ENCODE data around the gene SRMS. TPM values are rescaled to one million over a fixed set of nuclear protein-coding genes. Genes with fewer than 3 reads are reported as not detected.

Gene SRMS
- total RNA-seq, 1 donor from 2014 or later, result not detected

DNA sequence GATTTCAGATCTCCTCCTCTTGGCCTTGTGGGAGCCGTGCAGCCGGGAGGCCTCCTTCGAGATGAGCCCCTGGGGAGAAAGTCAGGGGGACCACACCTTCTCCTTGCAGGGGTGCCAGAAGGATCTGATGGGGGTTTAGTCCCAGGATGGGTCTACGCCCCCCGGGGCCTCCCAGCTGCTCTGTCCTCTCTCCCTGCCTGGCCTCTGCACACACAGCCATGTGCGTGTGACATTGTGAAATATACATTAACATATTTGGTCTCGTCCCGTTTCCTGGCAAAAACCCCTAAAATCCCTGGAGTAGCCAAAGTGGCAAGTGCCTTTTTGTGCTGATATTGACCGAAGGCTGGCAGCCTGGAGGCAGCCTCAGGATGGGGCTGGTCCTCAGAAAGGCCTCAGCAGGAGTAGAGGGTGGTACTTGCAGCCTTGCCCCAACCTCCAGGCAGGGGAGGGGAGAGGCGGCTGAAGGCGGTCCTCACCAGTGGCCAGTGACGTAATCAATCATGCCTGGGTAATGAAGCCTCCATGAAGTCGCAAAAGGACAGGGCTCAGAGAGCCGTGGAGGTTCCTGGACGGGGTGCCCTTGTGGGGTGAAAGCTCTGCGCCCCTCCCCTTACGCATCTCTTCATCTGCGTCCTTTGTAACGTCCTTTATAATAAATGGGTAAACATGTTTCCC is 31.6 kb upstream of the SRMS start:
- intact Hi-C loops (cut with micrococcal nuclease), result loop anchor here (10.0 kb wide), 1 partner anchor 46 kb away; the partner anchor contains the start of gene GMEB2

DNA sequence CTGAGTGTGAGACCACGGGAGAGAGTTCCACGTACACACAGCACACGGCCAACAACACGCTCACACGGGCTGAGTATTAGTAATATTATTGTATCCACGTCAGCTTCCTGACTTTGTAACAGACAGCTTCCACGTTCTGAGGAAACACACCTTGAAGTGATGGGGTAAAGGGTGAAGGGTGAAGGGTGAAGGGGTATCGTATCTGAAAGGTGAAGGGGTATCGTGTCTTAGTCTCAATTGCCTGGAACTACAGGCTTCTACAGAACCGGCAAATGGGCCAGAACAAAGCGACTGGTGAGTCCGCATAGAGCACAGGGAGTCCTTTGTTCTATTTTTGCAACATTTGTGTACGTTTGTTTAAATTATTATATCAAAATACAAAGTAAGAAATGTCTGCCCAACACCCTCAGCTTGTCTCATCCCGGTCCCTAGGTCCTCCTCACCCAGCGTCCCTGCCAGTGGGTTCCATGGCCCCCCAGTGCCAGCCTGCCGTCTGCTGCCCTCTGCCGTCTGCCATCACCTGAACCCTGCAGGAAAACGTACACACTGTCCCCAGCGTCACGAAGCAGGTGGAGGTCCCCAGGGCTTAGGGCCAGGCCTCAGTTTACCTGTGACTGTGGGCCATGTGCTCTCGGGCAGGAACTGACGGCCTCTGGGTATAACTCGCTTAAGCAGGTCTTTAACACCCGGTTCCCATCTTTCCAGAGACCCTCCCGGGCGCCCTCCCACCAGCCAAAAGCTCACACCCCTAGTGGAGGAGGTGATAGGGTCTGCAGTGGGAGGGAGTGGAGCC is 30.9 kb upstream of the SRMS start:
- intact Hi-C loops (cut with micrococcal nuclease), result loop anchor here (10.0 kb wide), 1 partner anchor 46 kb away; the partner anchor contains the start of gene GMEB2

DNA sequence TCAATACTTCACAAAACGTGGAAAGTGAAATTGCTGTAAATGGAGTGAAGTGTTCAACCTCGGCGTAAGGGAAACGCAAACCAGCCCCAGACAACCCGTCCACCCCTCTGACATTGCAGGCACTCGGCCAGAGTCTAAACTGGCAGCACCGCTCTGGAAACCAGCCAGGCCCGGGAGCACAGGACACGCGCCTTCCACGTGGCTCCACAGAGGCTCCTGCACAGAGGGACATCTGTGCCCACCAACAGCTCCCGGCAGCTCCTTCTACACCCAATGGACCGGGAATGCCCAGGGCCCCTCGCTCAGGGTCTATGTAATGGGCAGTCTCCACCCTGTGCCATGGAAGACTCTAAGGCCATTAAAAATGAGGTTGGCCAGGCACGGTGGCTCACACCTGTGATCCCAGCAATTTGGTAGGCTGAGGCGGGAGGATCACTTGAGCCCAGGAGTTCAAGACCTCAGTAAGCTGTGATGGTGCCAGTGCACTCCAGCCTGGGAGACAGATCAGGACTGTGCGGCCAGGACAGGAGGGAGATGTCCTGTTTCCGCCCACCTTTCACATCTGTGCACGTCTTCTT is 29.9 kb upstream of the SRMS start:
- intact Hi-C loops (cut with micrococcal nuclease), result loop anchor here (10.0 kb wide), 1 partner anchor 47 kb away; the partner anchor contains the start of gene GMEB2

DNA sequence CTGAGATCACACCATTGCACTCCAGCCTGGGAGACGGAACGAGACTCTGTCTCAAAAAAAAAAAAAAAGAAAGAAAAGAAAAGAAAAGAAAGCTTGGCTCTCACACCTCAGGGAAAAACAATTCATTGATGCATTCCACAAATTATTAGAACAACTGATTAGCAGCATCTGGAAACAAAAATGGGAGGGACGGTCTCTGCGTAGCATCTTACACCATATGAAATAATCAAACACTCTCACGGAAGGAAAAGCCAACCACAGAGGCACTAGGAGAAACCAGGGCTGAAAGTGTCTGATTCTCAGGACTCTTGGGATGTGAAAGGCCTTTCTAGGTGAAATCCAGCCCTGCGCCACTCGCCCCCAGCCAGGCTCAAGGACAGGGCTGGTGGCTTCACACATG is 28.8 kb upstream of the SRMS start:
- intact Hi-C loops (cut with micrococcal nuclease), result loop anchor here (10.0 kb wide), 1 partner anchor 48 kb away; the partner anchor contains the start of gene GMEB2

DNA sequence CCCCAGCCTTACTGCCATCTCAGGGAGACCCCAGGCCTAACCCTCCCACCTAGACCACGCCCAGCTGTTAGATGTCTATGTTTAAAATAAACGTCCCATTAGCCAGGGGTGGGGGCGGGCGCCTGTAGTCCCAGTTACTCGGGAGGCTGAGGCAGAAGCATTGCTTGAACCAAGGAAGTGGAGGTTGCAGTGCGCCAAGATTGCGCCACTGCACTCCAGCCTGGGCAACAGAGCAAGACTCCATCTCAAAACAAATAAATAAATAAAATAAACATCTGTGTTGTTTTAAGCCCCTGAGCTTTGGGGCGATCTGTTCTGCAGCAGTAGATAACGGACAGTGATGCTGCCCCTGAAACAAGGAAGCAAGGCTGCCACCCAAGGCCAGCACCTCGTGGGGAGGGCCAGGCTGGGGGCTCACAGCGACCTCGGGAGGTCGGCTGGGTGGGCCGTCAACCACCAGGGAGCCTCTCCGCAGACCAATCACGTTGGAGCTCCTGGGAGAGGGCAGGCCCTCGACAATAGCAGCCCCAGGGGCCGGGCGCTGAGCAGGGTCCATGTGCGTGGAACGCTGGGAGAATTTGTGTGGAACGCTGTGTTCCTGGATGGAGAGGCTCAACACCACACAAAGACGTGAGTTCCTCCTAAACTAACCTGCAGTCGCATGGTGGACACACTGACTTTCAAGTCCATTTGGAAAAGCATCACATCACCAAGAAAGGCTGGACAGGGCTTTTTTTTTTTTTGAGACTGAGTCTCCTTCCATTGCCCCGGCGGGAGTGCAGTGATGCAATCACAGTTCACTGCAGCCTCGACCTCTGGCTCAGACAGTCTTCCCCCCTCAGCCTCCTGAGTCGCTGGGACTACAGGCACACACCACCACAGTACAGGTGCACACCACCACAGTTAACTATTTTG is 27.5 kb upstream of the SRMS start:
- intact Hi-C loops (cut with micrococcal nuclease), result loop anchor here (5.0 to 10.0 kb wide), 2 partner anchors 38 to 50 kb away; partner anchors contain the start of genes GMEB2 and PTK6

DNA sequence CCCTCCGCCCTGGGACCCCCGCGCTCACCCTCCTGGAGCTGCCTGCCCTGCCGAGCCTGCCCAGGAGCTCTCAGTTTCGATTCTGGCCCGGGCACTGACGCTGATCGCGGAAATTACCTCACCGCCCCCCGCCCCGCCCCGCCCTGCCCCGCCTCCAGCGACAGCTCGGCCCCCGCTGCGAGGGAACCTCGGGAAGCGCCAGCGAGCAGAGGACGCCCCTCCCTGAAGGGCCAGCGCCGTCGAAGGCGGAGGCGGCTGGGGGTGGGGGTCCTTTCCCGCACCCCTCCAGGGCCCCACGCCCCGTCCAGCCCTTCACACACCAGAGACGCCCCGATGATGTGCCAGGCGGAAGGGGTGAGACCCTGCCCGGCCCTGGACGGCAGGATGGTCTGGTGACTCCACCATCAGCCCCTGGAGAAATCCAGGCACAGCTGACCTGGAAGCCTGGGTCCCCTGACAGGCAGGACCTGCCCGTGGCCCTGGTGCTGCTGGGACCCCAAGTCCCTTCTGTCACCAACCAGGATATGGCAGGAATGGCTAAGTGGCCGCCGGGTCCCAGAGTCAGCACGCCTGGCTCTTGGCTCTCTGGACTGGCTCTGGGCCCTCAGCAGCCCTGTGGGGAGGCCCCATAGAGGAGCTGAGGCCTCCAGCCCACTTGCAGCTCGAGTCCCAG is 26.7 kb upstream of the SRMS start, which contains the start of gene HELZ2:
Gene HELZ2 (minus strand): TSS at position 84 of the 673 bp plus-strand sequence. CDS start 1,854 bp downstream, outside the sequence.
- intact Hi-C loops (cut with micrococcal nuclease), result loop anchor here (5.0 to 10.0 kb wide), 2 partner anchors 37 to 51 kb away; partner anchors contain the start of genes GMEB2 and PTK6

DNA sequence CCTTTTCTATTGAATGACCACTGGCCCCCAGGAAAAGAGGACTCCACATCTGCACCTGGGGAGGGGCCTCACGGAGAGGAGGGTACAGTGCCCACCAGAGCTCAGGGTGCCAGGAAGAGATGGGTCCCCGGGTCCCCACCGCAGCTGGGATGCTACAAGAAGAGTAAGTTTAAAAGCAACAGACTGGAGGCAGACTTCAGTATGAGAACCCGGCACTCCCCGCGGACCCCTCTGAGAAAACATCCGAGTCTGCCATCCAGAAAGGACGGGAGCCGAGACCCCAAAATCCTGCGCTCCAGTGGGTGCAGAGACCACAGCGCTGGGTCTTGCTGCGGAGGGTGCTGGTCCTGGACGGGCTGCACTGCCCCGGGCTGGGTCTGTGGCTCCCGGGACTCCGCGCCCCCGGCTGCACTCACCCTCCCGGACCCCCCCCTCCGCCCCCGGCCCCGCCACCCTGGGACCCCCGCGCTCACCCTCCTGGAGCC is 26.1 kb upstream of the SRMS start:
- intact Hi-C loops (cut with micrococcal nuclease), result loop anchor here (5.0 to 10.0 kb wide), 2 partner anchors 36 to 51 kb away; partner anchors contain the start of genes GMEB2 and PTK6

DNA sequence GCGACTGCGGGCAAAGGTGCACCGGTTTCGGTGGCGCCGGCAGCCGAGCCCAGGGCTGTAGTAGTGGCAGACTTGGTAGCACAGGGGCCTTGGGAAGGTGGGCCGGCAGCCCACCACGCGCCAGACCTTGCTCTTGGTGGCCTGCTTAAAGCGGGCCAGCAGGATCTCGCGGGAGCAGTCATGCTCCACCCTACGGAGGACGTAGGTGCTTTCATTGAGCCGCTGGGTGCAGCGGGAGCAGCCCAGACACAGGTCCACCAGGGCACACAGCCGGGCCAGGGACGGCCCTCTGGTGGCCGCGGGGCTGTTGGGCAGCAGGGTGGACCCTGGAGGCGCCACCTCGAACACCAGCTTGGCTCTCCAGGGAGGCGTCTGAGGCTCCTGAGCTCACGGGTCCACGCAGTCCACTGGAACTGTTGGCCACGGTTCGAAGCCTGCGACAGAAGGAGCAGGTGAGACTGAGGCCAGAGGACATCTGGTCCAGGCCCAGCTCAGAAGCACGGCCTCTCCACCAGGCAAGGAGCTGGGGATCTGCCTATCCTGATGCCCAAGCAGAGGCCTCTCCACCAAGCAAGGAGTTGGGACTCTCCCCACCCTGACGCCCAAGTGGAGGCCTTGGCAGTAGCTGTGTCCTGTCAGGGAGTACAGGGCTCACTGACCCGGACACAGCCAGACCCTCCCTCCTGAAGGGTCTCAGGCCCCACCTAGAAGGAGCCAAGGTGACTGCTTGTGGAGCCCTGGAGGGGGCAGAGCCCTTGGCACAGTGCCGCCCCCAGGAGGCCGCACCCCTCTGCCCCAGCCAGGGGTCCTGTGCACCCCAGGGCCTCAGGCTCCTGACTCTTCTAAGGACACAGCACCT is 25.5 kb upstream of the SRMS start:
- intact Hi-C loops (cut with micrococcal nuclease), result loop anchor here (5.0 to 10.0 kb wide), 2 partner anchors 36 to 52 kb away; partner anchors contain the start of genes GMEB2 and PTK6

DNA sequence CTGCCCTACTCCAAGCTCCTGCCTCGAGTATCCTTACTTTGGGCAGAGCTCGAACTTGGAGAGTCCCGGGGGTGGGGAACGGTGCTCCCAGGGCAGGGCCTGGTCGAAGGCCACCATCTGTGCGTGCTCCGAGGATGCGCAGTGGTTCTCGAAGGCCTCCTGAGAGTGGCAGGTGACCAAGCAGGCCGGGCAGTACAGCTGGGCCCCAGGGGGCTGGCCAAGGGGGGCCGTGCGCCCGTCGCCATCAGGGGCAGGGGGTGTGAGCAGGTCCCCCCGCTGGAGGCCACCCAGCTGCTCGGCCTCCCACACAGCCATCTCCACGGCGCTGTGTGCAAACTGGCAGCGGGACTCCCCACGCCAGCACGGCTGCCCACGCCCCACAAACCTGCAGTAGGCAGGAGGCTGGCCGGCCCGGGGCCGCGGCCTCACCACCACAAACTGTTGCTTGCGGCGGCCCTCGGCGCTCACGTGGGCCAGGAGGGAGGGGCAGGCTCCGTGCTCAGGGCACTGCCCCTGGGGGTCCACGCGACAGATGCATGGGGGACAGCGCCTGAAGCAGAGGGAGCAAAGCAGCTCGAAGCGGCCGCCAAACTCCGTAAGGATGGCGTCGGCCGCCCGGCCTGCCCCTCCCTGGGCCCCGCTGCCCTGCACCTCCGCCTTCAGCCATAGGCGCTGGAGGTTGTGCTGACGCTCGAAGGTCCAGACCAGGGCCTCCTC is 24.7 kb upstream of the SRMS start:
- intact Hi-C loops (cut with micrococcal nuclease), result loop anchor here (5.0 to 10.0 kb wide), 2 partner anchors 35 to 53 kb away; partner anchors contain the start of genes GMEB2 and PTK6

DNA sequence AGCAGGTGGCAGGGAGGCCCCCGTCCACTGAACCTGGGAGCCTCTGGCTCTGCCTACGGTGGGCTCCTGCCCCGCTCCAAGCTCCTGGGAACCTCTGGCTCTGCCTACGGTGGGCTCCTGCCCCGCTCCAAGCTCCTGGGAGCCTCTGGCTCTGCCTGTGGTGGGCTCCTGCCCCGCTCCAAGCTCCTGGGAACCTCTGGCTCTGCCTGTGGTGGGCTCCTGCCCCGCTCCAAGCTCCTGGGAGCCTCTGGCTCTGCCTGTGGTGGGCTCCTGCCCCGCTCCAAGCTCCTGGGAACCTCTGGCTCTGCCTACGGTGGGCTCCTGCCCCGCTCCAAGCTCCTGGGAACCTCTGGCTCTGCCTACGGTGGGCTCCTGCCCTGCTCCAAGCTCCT is 23.5 kb upstream of the SRMS start:
- intact Hi-C loops (cut with micrococcal nuclease), result loop anchor here (5.0 to 10.0 kb wide), 2 partner anchors 34 to 54 kb away; partner anchors contain the start of genes GMEB2 and PTK6

DNA sequence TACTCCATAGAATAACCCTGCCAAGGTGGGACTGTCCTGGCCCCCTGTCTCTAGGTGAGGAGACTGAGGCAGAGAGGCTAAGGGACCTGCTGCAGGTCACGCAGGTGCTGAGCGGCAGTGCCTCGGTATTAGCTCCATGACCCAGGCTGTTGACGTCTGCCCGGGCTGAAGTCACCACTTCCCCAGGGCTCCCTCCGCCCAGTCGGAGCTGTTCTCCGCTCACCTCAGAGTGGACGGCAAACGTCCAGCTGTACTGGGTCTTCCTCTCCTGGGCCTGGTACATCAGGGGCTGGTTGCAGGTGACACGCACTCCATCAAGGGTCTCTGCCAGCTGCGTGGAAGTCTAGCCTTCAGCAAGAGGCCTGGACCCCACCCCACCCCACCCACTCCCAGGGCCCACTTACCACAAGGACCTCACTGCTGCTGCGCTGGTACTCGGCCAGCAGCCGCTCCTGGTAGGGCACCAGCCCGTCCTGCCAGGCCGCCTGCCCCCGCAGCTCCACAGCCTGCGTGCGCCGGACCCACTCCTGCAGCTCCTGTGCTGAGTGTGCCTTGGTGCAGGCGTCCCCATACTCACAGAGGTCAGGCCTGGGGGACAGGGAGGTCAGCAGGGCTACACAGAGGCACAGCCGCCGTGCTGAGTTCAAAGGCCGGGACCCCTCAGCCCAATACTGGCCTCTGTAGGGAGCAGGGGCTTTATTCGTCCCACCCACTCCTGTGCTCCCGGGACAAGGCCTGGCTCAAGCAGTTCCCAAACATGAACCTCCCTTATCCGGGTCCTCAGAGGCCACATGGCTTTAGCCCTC is 22.9 kb upstream of the SRMS start:
- intact Hi-C loops (cut with micrococcal nuclease), result loop anchor here (5.0 to 10.0 kb wide), 2 partner anchors 33 to 54 kb away; partner anchors contain the start of genes GMEB2 and PTK6

DNA sequence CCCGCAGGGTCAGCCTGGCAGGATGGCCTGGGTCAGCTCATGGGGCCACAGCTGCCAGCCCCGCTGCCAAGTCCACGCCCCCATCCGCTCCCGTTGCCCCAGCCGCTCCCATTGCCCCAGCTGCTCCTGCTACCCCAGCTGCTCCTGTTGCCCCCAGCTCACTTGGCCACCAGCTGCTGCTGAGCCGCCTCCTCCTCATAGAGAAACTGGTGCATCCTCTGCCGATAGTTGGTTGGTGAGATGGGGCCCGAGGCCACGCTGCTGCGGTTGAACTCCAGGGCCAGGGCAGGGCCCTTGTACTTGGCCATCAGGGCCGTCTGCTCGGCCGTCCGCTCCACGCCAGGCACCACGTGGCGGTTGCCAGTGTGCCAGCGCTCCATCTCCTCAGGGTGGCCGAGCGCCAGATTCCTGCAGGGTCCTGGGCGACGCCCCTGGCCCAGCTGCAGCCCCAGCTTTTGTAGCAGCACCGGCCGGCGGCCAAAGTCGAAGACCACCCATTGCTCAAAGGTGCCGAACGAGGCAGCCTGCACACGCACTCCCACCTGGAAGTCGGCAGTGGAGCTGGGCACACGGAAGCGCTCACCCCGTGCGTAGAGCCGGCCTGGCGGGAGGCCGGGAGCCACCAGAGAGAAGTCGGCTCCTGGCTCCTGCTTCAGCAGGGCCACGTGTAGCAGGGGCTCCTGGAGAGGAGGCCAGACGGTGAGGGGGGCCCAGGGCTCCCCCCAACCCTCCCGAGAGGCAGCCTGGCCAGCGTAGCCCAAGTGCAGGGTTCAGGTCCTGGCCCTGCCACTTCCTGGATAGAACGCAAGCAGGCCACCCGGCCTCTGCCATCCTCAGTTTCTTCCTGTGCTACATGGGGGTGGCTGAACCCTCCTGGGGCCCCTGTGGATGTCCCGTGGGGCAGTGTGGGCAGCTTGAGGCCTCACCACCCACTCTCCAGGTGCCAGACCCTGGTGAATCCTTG is 21.7 kb upstream of the SRMS start:
- intact Hi-C loops (cut with micrococcal nuclease), result no loop called here

DNA sequence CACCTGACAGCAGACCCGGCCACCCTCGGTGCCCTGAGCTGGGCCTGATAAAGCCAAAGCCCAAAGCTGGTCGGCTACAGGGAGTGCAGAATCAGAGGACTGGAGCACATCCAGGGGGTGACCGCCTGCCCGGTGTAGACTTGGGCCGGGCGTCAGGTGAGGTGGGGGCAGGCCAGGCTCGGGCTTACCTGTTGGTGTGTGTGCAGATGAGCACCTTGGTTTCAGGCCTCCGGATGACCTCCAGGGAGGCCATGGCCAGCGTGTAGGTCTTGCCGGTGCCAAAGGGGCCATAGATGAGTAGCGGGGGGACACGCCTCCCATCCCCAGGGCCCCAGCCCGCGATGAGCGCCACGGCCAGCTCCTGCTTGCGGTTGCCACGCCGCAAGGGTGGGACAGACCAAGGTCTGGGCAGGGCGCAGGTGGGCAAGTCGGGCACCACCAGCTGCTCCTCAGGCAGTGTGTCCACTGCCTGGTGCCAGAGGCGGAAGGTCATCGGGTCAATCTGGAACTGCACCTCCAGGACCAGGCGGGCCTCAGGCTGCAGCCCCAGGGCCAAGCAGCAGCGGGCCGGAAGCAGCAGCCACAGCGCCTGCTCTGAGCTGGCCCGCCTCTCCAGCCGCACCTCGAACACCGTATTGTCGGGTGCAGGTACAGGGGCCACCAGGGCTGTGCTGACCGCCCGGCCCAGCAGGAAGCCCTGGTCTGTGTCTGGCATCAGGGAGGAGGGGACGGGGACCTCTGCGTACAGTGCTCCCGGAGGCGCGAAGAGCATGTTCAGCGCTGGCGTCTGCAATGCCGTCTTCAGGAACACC is 20.8 kb upstream of the SRMS start:
- intact Hi-C loops (cut with micrococcal nuclease), result no loop called here

DNA sequence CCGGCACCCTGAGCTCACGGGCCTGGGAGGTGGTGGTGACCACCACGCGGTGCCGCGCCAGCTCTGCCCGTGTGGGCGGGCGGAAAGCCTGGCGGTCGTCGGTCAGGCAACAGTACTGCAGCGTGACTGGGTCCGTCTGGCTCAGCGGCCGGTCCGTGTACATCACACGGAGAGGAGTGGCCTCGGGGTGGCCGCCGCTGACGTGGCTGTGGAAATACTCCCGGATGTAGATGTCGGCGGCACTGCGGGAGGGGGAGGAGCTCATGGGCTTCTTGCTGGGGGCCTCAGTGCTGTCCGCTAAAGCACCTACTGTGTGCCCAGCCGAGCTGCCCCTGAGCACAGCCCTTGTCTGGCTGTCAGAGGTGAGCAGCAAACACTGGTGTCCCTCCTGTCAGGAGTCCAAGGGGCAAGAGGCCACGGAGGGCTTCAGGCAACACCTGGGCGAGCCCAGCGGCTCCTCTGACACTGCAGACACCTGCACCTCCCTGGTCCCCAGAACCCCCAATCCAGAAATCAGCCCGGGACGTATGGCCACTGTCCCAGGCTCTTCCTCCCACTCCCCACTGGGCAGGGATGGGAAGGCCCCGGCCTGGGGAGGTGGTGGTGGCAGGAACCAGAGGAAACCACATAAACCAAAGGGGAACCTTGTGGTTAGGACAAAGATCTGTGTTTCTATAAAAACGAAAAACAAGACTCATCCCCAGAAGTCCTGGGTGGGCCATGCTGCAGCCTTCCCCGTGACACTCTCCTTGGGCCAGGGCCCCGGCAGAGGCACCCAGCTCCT is 20.0 kb upstream of the SRMS start:
- intact Hi-C loops (cut with micrococcal nuclease), result no loop called here

DNA sequence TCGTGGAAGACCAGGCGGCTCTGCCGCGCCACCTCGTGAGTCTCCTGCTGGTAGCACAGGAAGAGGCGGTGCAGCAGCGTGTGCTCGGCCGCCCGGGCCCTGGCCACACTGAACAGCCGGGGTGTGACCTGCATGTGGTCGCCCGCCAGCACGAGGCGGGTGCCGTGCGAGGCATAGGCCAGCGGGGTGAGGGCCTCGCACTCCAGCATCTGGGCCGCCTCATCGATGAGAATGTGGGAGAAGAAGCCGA is 19.5 kb upstream of the SRMS start:
- intact Hi-C loops (cut with micrococcal nuclease), result no loop called here

Measured in T-helper 2 cell treated with Interferon-gamma antibody and Interleukin-4, amounts not matched to agents 100 ng/mL and 5 ng/mL, for 36 hours (primary cell).